Endodermal cell (in vitro differentiated cells): ENCODE measurements around the gene SARS1. TPM values are rescaled to one million over a fixed set of nuclear protein-coding genes. Genes with fewer than 3 reads are reported as not detected.

Experiments
- DNase-seq: peaks from one replicate; pipeline ENCODE4 v3.0.0-alpha.2; 2017
- H3K27ac ChIP-seq: 2 replicates; pipeline ENCODE4 v1.5.1; 2013; ENCODE audit warnings: mild to moderate bottlenecking, low read depth, low read length, moderate library complexity
- H3K27me3 ChIP-seq: 2 replicates; pipeline ENCODE4 v1.6.1; 2013; ENCODE audit warnings: mild to moderate bottlenecking, low read length, moderate library complexity; ENCODE audit not compliant: insufficient read depth, control insufficient read depth, poor library complexity, severe bottlenecking
- H3K36me3 ChIP-seq: 2 replicates; pipeline ENCODE4 v1.7.0; 2013; ENCODE audit warnings: mild to moderate bottlenecking, low read length, moderate library complexity; ENCODE audit not compliant: control insufficient read depth, insufficient read depth
- H3K4me1 ChIP-seq: one replicate; pipeline ENCODE4 v1.7.0; 2013; ENCODE audit warnings: low read length; ENCODE audit not compliant: control insufficient read depth, insufficient read depth
- H3K4me3 ChIP-seq: 2 replicates; pipeline ENCODE4 v1.5.1; 2013; ENCODE audit warnings: mild to moderate bottlenecking, low read length, moderate library complexity
- H3K9ac ChIP-seq: 2 replicates; pipeline ENCODE4 v1.6.1; 2013; ENCODE audit warnings: mild to moderate bottlenecking, low read length, moderate library complexity; ENCODE audit not compliant: poor library complexity, severe bottlenecking; ENCODE audit errors: extremely low read depth
- H3K9me3 ChIP-seq: 2 replicates; pipeline ENCODE4 v1.6.1; 2013; ENCODE audit warnings: mild to moderate bottlenecking, low read length, moderate library complexity; ENCODE audit not compliant: control insufficient read depth
- H3K27ac Mint-ChIP-seq: 2 replicates; pipeline ENCODE4 v1.8.0; 2020; ENCODE audit warnings: mixed read lengths
- H3K27me3 Mint-ChIP-seq: 2 replicates; pipeline ENCODE4 v1.8.0; 2021; ENCODE audit warnings: mild to moderate bottlenecking, mixed read lengths; ENCODE audit not compliant: insufficient read depth
- H3K36me3 Mint-ChIP-seq: 2 replicates; pipeline ENCODE4 v1.8.0; 2020; ENCODE audit warnings: low read depth, mixed read lengths
- H3K4me1 Mint-ChIP-seq: 2 replicates; pipeline ENCODE4 v1.8.0; 2020; ENCODE audit warnings: mixed read lengths
- H3K4me3 Mint-ChIP-seq: 2 replicates; pipeline ENCODE4 v1.8.0; 2020; ENCODE audit warnings: mild to moderate bottlenecking, moderate library complexity, mixed read lengths
- H3K9me3 Mint-ChIP-seq: 2 replicates; pipeline ENCODE4 v1.8.0; 2020; ENCODE audit warnings: mild to moderate bottlenecking, mixed read lengths
- CTCF ChIP-seq: fragments of 200-600 bp; sonication (generic); conservative IDR thresholded peaks from 2 replicates; pipeline ENCODE4 v1.5.0; 2021; ENCODE audit warnings: antibody characterized with exemption, mild to moderate bottlenecking
- WGBS, 2 experiments: methylation state at CpG; one replicate each; pipeline versions ENCODE4 v1.1.5 to v1.1.7; 2013; ENCODE audit warnings: missing lambda C conversion rate in 2 of 2, mixed read lengths in 1 of 2; ENCODE audit not compliant: insufficient coverage in 1 of 2, insufficient read length in 1 of 2; 5-methylcytosine and 5-hydroxymethylcytosine counted together
- total RNA-seq, 2 donors: library from RNA; stranded (reverse); fragmentation: NEBNext Ultra II Directional in 1 of 2; extraction: Animal tissue kit (Norgen Biotek cat#: 25700) in 1 of 2; gene quantifications; 2 replicates in 1 of 2; 3 replicates in 1 of 2; pipeline ENCODE4 v1.2.1, GENCODE V29; 2021

Gene SARS1
- total RNA-seq, 2 donors from 2014 or later = 100 to 101 TPM

GRCh38 chr1:109264379-109264755 is 50.6 kb downstream of the SARS1 start:
- peaks cover 1% of the 10 kb centered on the region for H3K9me3 Mint-ChIP-seq
- H3K4me1 Mint-ChIP-seq = peaks cover 5% of the 10 kb centered on the region
- no peak overlapping the region for H3K27ac Mint-ChIP-seq
- H3K27me3 Mint-ChIP-seq = no peaks in the 10 kb centered on the region
- no peak overlapping the region for H3K27ac ChIP-seq
- H3K4me1 ChIP-seq = peaks cover 2% of the 10 kb centered on the region
- WGBS, 2 experiments = 85 to 87% methylated on average over 6 to 9 of the region's 9 CpGs
- H3K36me3 Mint-ChIP-seq = peaks cover 14% of the 10 kb centered on the region
- H3K9me3 ChIP-seq = no peaks in the 10 kb centered on the region
- H3K4me3 ChIP-seq = no peak overlapping the region
- H3K9ac ChIP-seq = no peak overlapping the region
- H3K36me3 ChIP-seq = peaks cover 7% of the 10 kb centered on the region
- TF ChIP-seq CTCF = no peak
- no peaks in the 10 kb centered on the region for H3K27me3 ChIP-seq
- H3K4me3 Mint-ChIP-seq = no peak overlapping the region
- no peak for DNase-seq

- Histone ChIP-seq H3K27ac (no peak overlapping the region), H3K27me3 (no peaks in the 10 kb centered on the region), H3K9me3 (no peaks in the 10 kb centered on the region), H3K9ac (no peak overlapping the region), H3K4me1 (peaks cover 2% of the 10 kb centered on the region), H3K36me3 (peaks cover 7% of the 10 kb centered on the region), H3K4me3 (no peak overlapping the region)
- Mint-ChIP-seq H3K9me3 (peaks cover 1% of the 10 kb centered on the region), H3K4me1 (peaks cover 3% of the 10 kb centered on the region), H3K4me3 (no peak overlapping the region), H3K36me3 (peaks cover 19% of the 10 kb centered on the region), H3K27me3 (no peaks in the 10 kb centered on the region), H3K27ac (no peak overlapping the region)
- DNase-seq = no peak
- TF ChIP-seq CTCF = no peak
- 90 to 97% methylated on average over 4 of the region's 4 CpGs for WGBS, 2 experiments
These were observed 51.3 kb downstream of the SARS1 start for GRCh38 chr1:109265016-109265415.

GRCh38 chr1:109265741-109266330 is 52.1 kb downstream of the SARS1 start:
- no peaks in the 10 kb centered on the region for H3K27me3 ChIP-seq
- no peak overlapping the region for H3K9ac ChIP-seq
- peaks cover 7% of the 10 kb centered on the region for H3K36me3 ChIP-seq
- no peak overlapping the region for H3K4me3 ChIP-seq
- Mint-ChIP-seq H3K4me3 (no peak overlapping the region), H3K27ac (no peak overlapping the region), H3K27me3 (no peaks in the 10 kb centered on the region), H3K4me1 (no peaks in the 10 kb centered on the region), H3K9me3 (peaks cover 1% of the 10 kb centered on the region), H3K36me3 (peaks cover 22% of the 10 kb centered on the region)
- H3K4me1 ChIP-seq = no peaks in the 10 kb centered on the region
- H3K9me3 ChIP-seq = no peaks in the 10 kb centered on the region
- no peak for TF ChIP-seq CTCF
- no peak for DNase-seq
- no peak overlapping the region for H3K27ac ChIP-seq
- WGBS, 2 experiments = 90 to 100% methylated on average over 5 to 13 of the region's 13 CpGs
